GM19351 (cell line): ENCODE data around the gene SCAI.
"Not testable (repeated sequence)": the region's sequence is repeated elsewhere in the genome, so short reads cannot be mapped to it uniquely, and the experiment has no call there.

Experiments used
- ATAC-seq: cut with Tn5 transposase; IDR thresholded peaks from one replicate; pipeline ENCODE4 v1.9.1; 2021; ENCODE audit warnings: mild to moderate bottlenecking, moderate library complexity; ENCODE audit not compliant: unreplicated experiment

SCAI gene

GRCh38 chr9:125043148-125043547 is 100.2 kb downstream of the SCAI start:
- no peak for ATAC-seq

GRCh38 chr9:125038166-125038565 is 105.2 kb downstream of the SCAI start:
- no peak for ATAC-seq

DNA sequence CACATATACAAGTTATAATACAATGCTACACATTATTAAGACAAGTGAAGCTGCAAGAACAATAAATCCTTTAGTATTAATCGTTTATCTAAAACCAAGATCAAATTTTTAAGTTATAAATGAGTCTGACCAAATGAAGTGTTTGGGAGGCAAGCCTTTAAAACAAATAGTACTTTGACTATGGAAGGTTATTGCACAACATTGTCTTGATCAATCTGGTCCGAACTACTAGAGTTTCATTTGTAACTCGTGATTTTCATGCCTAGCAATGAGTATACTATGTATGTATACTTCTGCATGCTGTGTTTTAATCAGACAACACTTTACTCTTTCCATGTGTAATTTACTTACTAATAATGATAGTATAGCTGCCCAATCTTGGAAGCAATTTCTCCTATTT is 115.3 kb downstream of the SCAI start:
- no peak for ATAC-seq

DNA sequence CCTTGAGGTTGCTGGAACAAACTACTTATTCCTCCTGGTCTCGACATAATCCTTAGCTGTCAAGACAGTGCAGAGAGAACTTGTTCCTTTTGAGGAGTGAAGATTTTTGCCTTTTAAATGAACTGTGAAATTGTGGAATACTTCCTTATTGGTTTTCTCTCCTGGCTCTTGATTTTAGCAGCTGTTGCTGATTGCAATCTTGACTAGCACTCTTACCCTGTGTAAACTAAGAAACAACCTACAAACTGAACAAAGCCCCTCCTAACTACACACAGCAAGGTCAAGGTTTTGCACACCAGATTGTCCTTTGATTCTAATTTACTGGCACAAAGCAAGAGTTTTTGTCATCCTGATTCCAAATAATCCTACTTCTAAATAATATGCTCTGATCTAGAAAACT is 118.4 kb downstream of the SCAI start:
- ATAC-seq, result no peak

DNA sequence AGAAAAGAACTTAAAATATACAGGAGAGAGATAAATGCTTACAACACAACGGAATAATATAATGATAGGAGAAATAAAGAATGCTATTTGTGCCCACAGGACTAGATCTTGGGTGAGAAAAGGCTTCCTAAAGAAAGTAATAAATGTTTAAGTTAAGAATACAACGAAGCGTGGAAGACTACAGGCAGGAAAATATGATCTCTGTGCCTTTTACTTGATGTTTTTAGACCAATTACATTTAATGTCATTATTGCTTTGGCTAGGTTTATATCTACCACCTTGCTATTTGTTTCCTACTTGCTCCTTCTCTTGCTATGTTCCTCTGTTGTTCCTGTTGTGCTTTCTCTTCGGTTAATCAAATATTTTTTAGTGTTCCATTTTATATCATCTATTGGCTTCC is 122.3 kb downstream of the SCAI start:
- no peak for ATAC-seq

GRCh38 chr9:125015655-125016054 is 127.7 kb downstream of the SCAI start:
- ATAC-seq, result not testable (repeated sequence)

DNA sequence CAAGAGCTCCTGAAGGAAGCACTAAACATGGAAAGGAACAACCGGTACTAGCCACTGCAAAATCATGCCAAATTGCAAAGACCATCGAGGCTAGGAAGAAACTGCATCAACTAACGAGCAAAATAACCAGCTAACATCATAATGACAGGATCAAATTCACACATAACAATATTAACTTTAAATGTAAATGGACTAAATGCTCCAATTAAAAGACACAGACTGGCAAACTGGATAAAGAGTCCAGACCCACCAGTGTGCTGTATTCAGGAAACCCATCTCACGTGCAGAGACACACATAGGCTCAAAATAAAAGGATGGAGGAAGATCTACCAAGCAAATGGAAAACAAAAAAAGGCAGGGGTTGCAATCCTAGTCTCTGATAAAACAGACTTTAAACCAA is 131.3 kb downstream of the SCAI start:
- not testable (repeated sequence) for ATAC-seq

DNA sequence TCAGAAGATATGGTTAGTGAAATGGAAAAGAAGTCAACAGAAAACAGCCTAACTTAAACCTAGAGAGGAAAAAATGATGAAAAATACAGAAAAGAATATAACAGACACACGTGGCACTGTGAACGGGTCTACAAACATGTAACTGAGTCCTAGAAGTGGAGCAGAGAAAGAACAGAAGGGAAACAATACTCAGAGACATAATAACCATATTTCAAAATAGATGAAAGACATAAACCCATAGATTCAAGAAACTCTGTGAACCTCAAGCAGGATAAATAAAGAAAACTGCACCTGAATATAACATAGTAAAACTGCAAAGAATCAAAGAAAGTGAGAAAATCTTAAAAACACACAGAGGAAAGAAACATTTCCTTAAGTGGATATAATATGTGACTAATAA is 134.7 kb downstream of the SCAI start:
- no peak for ATAC-seq

DNA sequence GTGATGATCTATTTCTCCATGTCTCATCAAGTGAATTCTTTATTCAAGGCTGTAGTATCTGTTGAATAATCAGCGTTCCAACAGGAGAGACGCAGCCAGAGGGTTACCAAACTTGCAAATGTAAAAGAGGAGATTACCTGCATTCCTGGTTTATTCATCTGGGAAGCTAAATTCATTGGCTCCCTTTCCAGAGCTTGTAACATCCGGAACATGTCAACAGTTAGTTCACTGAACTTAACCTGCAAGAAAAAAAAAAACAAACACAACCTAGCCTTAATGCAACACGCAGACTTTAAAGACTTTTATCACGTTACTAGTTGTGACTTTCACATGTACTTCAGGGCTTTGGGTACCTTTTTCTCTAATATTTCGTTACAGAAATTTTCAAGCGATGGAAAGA is 140.0 kb downstream of the SCAI start:
- no peak for ATAC-seq

- ATAC-seq, result no peak
These were observed 159.6 kb downstream of the SCAI start for GRCh38 chr9:124983698-124984097.

DNA sequence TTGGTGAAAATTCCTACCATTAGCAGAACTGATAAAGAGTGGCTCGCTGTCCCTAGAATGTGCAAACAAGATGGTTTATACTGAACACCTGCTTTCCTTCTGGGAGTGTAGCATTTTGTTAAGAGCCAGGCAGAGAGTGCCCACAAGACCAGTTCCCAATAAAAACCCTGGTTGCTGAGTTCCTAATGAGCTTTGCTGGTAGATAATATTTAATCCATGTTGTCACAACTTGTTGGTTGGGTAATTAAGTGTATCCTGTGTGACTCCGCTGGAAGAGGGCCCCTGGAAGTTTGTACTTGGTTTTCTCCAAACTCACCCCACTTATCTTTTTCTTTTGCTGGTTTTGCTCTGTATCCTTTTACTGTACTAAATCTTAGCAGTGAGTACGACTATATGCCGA is 162.9 kb downstream of the SCAI start:
- no peak for ATAC-seq

DNA sequence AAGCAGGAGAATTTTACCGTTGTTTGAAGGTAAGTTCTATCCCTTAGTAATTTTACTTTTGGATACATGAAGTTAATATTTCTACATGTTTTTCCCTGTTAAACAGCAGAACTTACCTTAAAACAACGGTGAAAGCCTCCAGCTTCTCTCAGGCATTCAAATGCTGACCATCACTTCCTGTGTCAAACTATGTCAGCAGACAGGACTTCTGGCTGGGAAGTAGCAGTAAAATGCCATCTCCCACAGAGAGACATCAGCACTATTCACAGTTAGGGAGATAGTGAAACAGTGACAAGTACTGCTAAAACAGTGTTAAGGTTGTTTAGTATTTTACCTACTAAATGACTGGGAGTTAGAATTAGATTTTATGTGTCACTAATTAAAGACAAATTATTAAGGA is 168.2 kb downstream of the SCAI start:
- no peak for ATAC-seq

- ATAC-seq, result no peak
These were observed 169.5 kb downstream of the SCAI start for GRCh38 chr9:124973807-124974206.

DNA sequence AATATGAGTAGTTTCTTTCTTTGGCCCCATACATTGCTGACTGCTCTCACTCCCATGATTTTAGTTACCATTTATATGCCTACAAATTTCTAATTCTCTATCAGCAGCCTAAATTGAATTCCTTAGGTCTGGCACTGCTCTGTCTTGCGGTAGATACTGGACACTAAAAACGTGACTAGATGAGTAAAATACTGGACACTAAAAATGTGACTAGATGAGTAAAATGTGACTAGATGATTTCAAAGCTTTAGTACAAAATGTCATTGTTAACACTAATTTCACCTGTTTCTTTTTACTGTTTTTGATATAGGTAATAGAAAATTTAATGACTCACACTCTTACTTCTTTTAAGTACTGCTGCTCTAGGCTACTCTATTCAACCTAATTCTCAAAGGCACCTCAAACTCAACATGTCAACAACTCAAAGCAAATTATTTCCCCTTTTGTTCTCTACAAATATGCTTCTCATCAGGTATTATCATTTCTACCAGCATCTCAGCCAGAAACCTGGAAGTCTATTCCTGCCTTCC is 171.0 kb downstream of the SCAI start:
- no peak for ATAC-seq

DNA sequence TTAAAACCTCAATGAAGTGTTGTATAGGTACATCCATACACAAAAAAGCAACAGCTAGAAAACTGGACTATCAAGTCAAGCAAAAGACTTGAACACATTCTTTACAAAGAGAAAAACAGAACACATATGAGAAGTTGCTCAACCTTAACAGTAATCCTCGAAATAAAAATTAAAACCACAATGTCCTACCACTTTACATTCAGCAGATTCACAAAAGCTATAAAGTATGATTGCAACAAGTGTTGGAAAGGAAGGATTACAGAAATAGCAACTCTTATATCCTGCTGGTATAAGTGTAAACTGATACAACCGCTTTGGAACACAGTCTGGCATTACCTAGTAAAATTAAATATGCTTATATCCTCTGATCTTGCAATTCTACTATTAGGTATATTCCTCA is 173.9 kb downstream of the SCAI start:
- ATAC-seq, result no peak

DNA sequence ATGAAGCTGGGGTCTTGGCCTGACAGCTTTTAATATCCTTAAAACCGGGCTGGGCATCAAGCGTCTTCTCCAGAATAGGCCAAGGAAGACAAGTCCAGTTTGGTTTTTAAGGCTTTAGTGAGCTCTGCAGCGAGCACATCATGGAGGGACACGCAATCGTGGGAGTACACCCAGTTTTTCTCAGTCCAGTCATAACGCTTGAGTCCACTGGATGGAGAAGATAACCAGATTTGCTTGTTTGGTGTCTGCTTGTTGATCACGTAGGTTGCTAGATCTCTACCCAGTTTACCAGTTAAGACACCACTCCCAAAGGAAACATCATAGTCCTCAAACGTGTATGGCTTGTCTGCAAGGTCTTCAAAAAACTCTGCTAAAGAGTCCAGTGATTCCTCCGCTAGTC is 175.1 kb downstream of the SCAI start:
- ATAC-seq, result no peak

- ATAC-seq, result not testable (repeated sequence)
These were observed 177.4 kb downstream of the SCAI start for GRCh38 chr9:124965775-124966568.

DNA sequence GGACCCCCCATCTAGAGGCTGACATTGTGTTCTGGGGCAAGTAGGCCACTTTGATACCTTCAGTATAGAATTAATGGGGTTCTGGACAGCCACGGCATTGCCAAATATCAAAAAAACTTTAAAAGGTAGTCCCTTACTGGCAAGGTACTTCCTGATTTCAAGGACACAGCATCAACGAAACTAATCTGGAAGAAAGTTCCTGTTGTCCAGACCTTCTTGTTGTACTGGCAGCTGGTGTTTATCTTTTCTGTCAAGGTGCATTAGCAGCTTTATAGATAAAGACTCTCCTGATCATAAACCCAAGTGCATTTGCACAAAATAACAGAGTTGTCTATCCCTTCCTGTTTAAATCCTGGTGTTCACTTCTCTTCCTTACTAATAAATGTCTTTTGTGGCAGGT is 178.7 kb downstream of the SCAI start:
- ATAC-seq, result no peak

GRCh38 chr9:124964056-124964455 is 179.3 kb downstream of the SCAI start:
- no peak for ATAC-seq

GRCh38 chr9:124960409-124960752 is 182.9 kb downstream of the SCAI start:
- ATAC-seq, result no peak

DNA sequence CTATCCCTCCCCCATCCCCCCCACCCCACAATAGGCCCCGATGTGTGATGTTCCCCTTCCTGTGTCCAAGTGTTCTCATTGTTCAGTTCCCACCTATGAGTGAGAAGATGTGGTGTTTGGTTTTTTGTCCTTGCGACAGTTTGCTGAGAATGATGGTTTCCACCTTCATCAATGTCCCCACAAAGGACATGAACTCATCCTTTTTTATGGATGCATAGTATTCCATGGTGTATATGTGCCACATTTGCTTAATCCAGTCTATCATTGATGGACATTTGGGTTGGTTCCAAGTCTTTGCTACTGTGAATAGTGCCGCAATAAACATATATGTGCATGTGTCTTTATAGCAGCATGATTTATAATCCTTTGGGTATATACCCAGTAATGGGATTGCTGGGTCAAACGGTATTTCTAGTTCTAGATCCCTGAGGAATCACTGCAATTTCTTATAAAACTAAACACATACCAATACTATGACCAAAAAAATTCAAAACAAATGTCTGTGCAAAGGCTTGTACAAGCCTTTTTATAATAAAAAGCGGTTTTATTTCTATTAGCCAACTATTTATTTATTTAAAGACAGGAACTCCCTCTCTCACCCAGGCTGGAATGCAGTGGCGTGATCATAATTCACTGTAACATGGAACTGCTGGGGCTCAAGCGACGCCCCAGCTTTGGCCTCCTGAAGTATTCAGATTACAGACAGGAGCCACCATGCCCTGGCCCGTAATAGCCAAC is 183.5 kb downstream of the SCAI start:
- not testable (repeated sequence) for ATAC-seq

GRCh38 chr9:124954255-124954654 is 189.1 kb downstream of the SCAI start:
- ATAC-seq, result no peak
